ENCODE data around the gene SBF1.
"Not testable (repeated sequence)": the region's sequence is repeated elsewhere in the genome, so short reads cannot be mapped to it uniquely, and the experiment has no call there.

Gene SBF1

GRCh38 chr22:50474710-50475651 is at the start of gene SBF1:
SBF1 (minus strand) TSS chr22:50475035; CDS start chr22:50474840, 195 bp downstream.
- peak; percentile 92 for DNase-seq

- no peak for DNase-seq
These were observed 49.2 kb upstream of the SBF1 start for GRCh38 chr22:50523806-50524675.

- DNase-seq: no peak
These were observed 48.6 kb upstream of the SBF1 start for GRCh38 chr22:50523458-50523805.

GRCh38 chr22:50522806-50523438 is 48.1 kb upstream of the SBF1 start:
- DNase-seq: no peak

- no peak for DNase-seq
These were observed 47.5 kb upstream of the SBF1 start for GRCh38 chr22:50522208-50522805.

- no peak for DNase-seq
These were observed 46.9 kb upstream of the SBF1 start for GRCh38 chr22:50521710-50522109.

GRCh38 chr22:50520826-50521453 is 46.1 kb upstream of the SBF1 start:
- no peak for DNase-seq

GRCh38 chr22:50520184-50520583 is 45.3 kb upstream of the SBF1 start:
- not testable (repeated sequence) for DNase-seq

GRCh38 chr22:50519151-50519550 is 44.3 kb upstream of the SBF1 start:
- DNase-seq: no peak

GRCh38 chr22:50518606-50519005 is 43.8 kb upstream of the SBF1 start:
- no peak for DNase-seq

GRCh38 chr22:50517495-50518260 is 42.8 kb upstream of the SBF1 start:
- DNase-seq: no peak

- no peak for DNase-seq
These were observed 42.1 kb upstream of the SBF1 start for GRCh38 chr22:50516891-50517290.

GRCh38 chr22:50516068-50516467 is 41.2 kb upstream of the SBF1 start:
- DNase-seq: no peak

GRCh38 chr22:50513175-50513574 is 38.3 kb upstream of the SBF1 start:
- DNase-seq: no peak

GRCh38 chr22:50508897-50509296 is 34.1 kb upstream of the SBF1 start:
- DNase-seq: no peak

GRCh38 chr22:50507991-50508884 is 33.4 kb upstream of the SBF1 start, which contains the start of gene NCAPH2:
NCAPH2 (plus strand) TSS chr22:50508224; CDS start chr22:50508338, 114 bp downstream.
- peak; percentile 99 for DNase-seq

GRCh38 chr22:50507421-50507990 is 32.7 kb upstream of the SBF1 start, which contains the start of gene LMF2:
LMF2 (minus strand) TSS chr22:50507702; CDS start chr22:50507675, 27 bp downstream.
- DNase-seq: peak; percentile 93

- no peak for DNase-seq
These were observed 32.0 kb upstream of the SBF1 start for GRCh38 chr22:50506611-50507420.

All from activated naive CD4-positive, alpha-beta T cell treated with Interleukin-2 at 50 U/mL for 16 hours (primary cell).